NB4 (cell line): Measurements from ENCODE around the gene VBP1.

Experiments
- POLR2A ChIP-seq: IDR thresholded peaks from 2 replicates; pipeline ENCODE4 v1.6.1; 2011; ENCODE audit warnings: mild to moderate bottlenecking; ENCODE audit not compliant: insufficient read length; ENCODE audit errors: extremely low read depth
- TF ChIP-seq, protein P1 (sequence below): IDR thresholded peaks from one replicate; pipeline ENCODE4 v1.5.1; 2012; ENCODE audit warnings: low read depth, low read length

DNA sequence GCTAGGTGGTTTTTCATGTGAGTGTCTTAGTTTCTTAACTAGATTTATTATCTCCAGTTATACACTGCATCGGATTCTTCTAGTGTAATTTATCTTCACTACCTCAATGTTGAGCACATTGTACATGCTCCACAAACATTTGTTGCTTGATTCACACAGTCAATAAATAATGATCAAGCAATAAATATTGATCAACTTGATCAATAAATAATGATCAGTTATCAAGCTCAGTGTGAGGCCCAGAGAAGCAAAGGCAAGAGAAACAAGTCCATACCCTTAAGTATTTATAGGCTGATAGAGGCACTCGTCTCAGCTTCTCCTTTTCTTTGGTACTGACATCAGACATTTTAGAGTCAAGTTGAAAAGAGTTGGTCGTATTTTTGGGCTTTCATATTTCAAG is 5.1 kb upstream of the VBP1 start:
- TF ChIP-seq POLR2A, result no peak
- TF ChIP-seq, protein P1, sequence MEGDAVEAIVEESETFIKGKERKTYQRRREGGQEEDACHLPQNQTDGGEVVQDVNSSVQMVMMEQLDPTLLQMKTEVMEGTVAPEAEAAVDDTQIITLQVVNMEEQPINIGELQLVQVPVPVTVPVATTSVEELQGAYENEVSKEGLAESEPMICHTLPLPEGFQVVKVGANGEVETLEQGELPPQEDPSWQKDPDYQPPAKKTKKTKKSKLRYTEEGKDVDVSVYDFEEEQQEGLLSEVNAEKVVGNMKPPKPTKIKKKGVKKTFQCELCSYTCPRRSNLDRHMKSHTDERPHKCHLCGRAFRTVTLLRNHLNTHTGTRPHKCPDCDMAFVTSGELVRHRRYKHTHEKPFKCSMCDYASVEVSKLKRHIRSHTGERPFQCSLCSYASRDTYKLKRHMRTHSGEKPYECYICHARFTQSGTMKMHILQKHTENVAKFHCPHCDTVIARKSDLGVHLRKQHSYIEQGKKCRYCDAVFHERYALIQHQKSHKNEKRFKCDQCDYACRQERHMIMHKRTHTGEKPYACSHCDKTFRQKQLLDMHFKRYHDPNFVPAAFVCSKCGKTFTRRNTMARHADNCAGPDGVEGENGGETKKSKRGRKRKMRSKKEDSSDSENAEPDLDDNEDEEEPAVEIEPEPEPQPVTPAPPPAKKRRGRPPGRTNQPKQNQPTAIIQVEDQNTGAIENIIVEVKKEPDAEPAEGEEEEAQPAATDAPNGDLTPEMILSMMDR, result no peak
